Mucosa of descending colon (tissue), 3 donors: Measurements from ENCODE around the gene ACTA2. TPM values are rescaled to one million over a fixed set of nuclear protein-coding genes. Genes with fewer than 3 reads are reported as not detected.

Experiments
- ATAC-seq: fragments of 200-7000 bp; cut with Tn5 transposase; one replicate; pipeline ENCODE4 v1.9.1; 2020; ENCODE audit warnings: mild to moderate bottlenecking, moderate library complexity
- DNase-seq, 3 donors: peaks; one replicate each; pipeline ENCODE4 v3.0.0-alpha.2; 2020
- H3K36me3 ChIP-seq: fragments of 200-600 bp; one replicate; pipeline ENCODE4 v1.8.0; 2021; ENCODE audit warnings: low read depth, mild to moderate bottlenecking
- H3K4me1 ChIP-seq: fragments of 200-600 bp; one replicate; pipeline ENCODE4 v1.8.0; 2021; ENCODE audit warnings: low read depth, mild to moderate bottlenecking
- H3K4me3 ChIP-seq: fragments of 200-600 bp; one replicate; pipeline ENCODE4 v1.8.0; 2021; ENCODE audit warnings: mild to moderate bottlenecking
- H3K9me3 ChIP-seq: fragments of 200-600 bp; one replicate; pipeline ENCODE4 v1.8.0; 2021; ENCODE audit warnings: mild to moderate bottlenecking
- CTCF ChIP-seq: fragments of 200-600 bp; IDR thresholded peaks from one replicate; pipeline ENCODE4 v1.8.0; 2022; ENCODE audit warnings: antibody characterized with exemption, mild to moderate bottlenecking
- intact Hi-C, 2 donors: fragments of 100-400 bp; cut with DNase I in 1 of 2; cut with micrococcal nuclease in 1 of 2; formaldehyde crosslinking; loops; one replicate each; pipeline versions ENCODE4 v1.11.0 to v1.11.1; 2022; cut with DNase I, micrococcal nuclease
- total RNA-seq, 3 donors: library from RNA; stranded (reverse); fragmentation: NEBNext Ultra II Directional in 2 of 3; extraction: Animal tissue kit (Norgen Biotek cat#: 25700) in 2 of 3; gene quantifications; one replicate each; pipeline versions ENCODE4 v1.2.1 to v1.2.4, GENCODE V29; 2021 to 2023
- donor health status: DM: no; HTN: no; CAD: no; lungs with moderate emphysema.
- donor health status: DM: no; HTN: no; CAD: no.
- donor health status: DM: no; HTN: yes; CAD: no.

The ACTA2 gene
- total RNA-seq, 3 donors from 2014 or later = 80.6 to 920 (median 253) TPM

DNA sequence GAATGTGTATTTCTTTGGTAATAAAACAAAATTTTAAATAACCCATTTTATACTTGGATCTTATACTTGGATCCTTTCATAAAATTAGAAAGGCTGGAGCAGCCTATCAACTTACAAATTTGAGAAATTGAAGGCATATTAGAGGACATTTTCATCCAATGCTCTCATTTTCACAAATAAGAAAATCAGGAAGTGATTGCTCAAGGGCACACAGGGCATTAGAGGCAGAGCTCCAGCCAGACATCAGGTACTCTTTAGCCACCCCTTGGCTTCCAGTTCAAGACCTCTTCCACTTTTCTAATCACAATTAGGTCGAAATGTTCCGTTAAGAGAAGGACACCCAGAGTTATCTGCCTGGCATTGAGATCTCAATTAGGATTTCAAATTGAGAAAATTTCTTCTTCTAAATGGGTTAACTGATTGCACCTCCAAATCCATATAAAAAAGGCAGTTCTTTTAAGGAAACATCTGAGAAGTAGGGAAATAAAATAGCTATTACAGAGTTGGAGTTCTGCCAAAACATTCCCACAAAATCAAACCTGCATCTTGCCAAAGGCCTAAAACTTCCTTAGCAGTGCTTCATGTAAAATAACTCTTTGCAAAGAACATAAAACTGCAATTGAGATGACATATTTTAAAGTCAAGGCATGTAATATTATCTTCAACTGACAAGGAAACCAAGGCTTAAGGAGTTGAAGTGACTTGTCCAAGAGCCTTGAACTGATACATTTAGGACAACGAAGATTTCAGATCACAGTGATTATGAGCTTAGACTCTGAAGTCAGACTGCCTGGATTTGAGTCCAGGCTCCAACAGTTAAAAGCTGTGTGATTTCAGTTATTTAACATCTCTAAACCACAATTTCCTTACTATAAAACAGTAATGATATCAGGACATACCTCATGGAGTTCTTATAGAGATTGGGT lies 2.4 kb downstream of the ACTA2 start:
- intact Hi-C loops = loop anchor here in 1 of 2 donors (5.0 kb wide), 1 partner anchor 32 kb away; no protein-coding TSS in a partner anchor
- no peak for TF ChIP-seq CTCF
- H3K36me3 ChIP-seq = no peaks in the 10 kb centered on the region
- H3K4me1 ChIP-seq = no peaks in the 10 kb centered on the region
- DNase-seq (no peak), ATAC-seq (no peak)
- H3K9me3 ChIP-seq = no peaks in the 10 kb centered on the region
- H3K4me3 ChIP-seq = no peak overlapping the region

GRCh38 chr10:88949051-88949450 lies 3.5 kb downstream of the ACTA2 start:
- ATAC-seq (no peak), DNase-seq (no peak)
- Histone ChIP-seq H3K9me3 (no peaks in the 10 kb centered on the region), H3K4me3 (no peak overlapping the region), H3K36me3 (no peaks in the 10 kb centered on the region), H3K4me1 (no peaks in the 10 kb centered on the region)
- intact Hi-C loops = loop anchor here in 1 of 2 donors (5.0 kb wide), 1 partner anchor 33 kb away; no protein-coding TSS in a partner anchor
- TF ChIP-seq CTCF = no peak

GRCh38 chr10:88946965-88947590 lies 5.5 kb downstream of the ACTA2 start:
- intact Hi-C loops = loop anchor here in 1 of 2 donors (5.0 kb wide), 1 partner anchor 35 kb away; no protein-coding TSS in a partner anchor
- H3K36me3 ChIP-seq = no peaks in the 10 kb centered on the region
- ATAC-seq (no peak), DNase-seq (no peak)
- H3K4me3 ChIP-seq = no peak overlapping the region
- TF ChIP-seq CTCF = no peak
- no peaks in the 10 kb centered on the region for H3K9me3 ChIP-seq
- no peaks in the 10 kb centered on the region for H3K4me1 ChIP-seq

GRCh38 chr10:88946200-88946599 lies 6.4 kb downstream of the ACTA2 start:
- no peaks in the 10 kb centered on the region for H3K4me1 ChIP-seq
- no peak overlapping the region for H3K4me3 ChIP-seq

GRCh38 chr10:88944813-88945212 lies 7.8 kb downstream of the ACTA2 start:
- intact Hi-C loops = loop anchor here in 1 of 2 donors (5.0 kb wide), 1 partner anchor 37 kb away; no protein-coding TSS in a partner anchor
- DNase-seq (no peak), ATAC-seq (no peak)
- H3K4me1 ChIP-seq = no peaks in the 10 kb centered on the region
- H3K36me3 ChIP-seq = no peaks in the 10 kb centered on the region
- H3K4me3 ChIP-seq = no peak overlapping the region
- TF ChIP-seq CTCF = no peak
- no peaks in the 10 kb centered on the region for H3K9me3 ChIP-seq

More at GRCh38 chr10:88946200-88946599, 6.4 kb downstream of the ACTA2 start:
- DNase-seq (no peak), ATAC-seq (no peak)
- Histone ChIP-seq H3K9me3 (no peaks in the 10 kb centered on the region), H3K36me3 (no peaks in the 10 kb centered on the region)
- intact Hi-C loops = loop anchor here in 1 of 2 donors (5.0 kb wide), 1 partner anchor 36 kb away; no protein-coding TSS in a partner anchor
- no peak for TF ChIP-seq CTCF
